Measurements from ENCODE around the gene SERPINA1. TPM values are rescaled to one million over a fixed set of nuclear protein-coding genes. Genes with fewer than 3 reads are reported as not detected.

Gene SERPINA1
- total RNA-seq, 2 donors from 2014 or later = 2.4 to 8.8 TPM

DNA sequence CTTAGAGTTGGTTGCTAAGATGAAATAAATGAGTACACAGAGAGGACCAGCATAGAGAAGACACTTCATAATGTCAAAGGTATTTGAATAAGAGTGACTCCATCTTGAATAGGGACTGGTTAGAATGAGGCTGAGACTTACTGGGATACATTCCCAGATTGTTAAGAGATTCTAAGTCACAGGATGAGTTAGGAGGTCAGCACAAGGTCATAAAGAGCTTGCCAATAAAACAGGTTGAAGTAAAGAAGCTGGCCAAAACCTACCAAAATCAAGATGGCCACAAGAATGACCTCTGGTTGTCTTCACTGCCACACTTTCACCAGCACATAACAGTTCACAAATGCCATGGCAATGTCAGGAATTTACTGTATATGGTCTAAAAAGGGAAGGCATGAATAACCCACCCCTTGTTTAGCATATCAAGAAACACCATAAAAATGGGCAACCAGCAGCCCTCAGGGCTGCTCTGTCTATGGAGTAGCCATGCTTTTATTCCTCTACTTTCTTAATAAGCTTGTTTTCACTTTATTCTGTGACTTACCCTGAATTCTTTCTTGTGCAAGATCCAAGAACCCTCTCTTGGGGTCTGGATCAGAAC is 8.3 kb upstream of the SERPINA1 start:
- H3K4me1 ChIP-seq = no peaks in the 10 kb centered on the region
- no peaks in the 10 kb centered on the region for H3K27me3 ChIP-seq
- DNase-seq (ENCODE audit: low spot score) = no peak
- H3K9me3 ChIP-seq = no peaks in the 10 kb centered on the region
- H3K36me3 ChIP-seq = no peaks in the 10 kb centered on the region
- no peak overlapping the region for H3K27ac ChIP-seq
- no peak overlapping the region for H3K4me3 ChIP-seq
- TF ChIP-seq CTCF (IDR thresholded peaks at IDR 0.05) = no peak

GRCh38 chr14:94395888-94396574 is 7.6 kb upstream of the SERPINA1 start:
- no peak for TF ChIP-seq CTCF (IDR thresholded peaks at IDR 0.05)
- Histone ChIP-seq H3K36me3 (no peaks in the 10 kb centered on the region), H3K27me3 (no peaks in the 10 kb centered on the region), H3K9me3 (no peaks in the 10 kb centered on the region), H3K4me3 (no peak overlapping the region), H3K4me1 (no peaks in the 10 kb centered on the region), H3K27ac (no peak overlapping the region)
- no peak for DNase-seq (ENCODE audit: low spot score)

DNA sequence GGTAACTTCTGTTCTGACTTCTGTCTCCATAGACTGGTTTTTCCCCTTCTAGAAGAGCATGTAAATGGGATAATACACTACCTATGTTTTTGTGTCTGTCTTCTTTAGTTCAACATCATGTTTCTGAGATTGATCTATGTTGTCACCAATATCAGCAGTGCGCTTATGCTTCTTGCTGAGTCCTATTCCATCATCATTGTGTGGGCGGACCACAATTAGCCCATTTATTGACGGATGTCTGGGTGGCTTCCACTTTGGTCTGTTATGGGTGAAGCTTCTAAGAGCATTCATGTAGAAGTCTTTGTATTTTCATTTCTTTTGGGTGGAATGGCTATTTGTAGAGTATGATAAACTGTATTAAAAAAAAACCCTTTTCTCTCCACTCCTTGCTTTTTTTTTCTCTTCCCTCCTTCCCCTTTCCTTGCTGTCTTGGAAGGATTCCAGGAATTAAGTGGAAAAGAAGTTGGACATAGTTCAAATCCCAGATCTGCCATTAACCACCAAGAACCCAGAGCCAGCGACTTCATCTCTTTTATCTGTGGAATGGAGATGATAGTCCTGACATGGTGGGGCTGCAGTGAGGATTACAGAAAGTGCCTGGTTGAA is 7.0 kb upstream of the SERPINA1 start:
- no peak overlapping the region for H3K27ac ChIP-seq
- H3K27me3 ChIP-seq = no peaks in the 10 kb centered on the region
- no peak for DNase-seq (ENCODE audit: low spot score)
- TF ChIP-seq CTCF (IDR thresholded peaks at IDR 0.05) = no peak
- H3K36me3 ChIP-seq = no peaks in the 10 kb centered on the region
- H3K4me1 ChIP-seq = no peaks in the 10 kb centered on the region
- no peaks in the 10 kb centered on the region for H3K9me3 ChIP-seq
- no peak overlapping the region for H3K4me3 ChIP-seq

DNA sequence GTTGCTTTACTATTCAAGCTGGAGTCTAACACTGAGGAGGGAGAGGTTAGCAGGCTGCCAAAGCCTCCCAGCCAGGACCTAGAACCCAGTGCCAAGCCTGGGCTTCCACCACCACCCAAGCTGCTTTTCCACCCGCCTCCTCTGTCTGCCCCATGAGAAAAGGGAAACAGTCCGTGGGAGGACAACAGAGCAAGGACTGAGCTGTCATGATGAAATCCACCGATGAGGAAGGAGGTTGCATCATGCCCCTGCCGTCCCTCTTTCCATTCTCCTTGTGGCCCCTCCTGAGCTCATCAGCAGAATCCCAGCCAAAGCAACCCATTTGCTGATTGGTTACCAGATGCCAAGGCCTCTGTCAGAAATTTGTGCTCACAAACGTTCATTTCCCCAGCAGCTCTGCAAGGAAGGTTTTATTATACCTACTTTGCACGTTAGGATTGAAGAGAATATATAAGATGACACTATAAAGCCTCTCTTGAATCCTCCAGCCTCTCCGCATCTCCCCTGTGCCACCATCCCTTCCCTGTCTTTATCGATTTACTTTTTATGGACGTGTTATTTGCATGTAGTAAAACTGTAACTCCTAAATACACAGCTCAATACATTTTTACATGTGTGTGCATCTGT is 6.3 kb upstream of the SERPINA1 start:
- Histone ChIP-seq H3K9me3 (no peaks in the 10 kb centered on the region), H3K27ac (no peak overlapping the region), H3K27me3 (no peaks in the 10 kb centered on the region), H3K4me1 (no peaks in the 10 kb centered on the region), H3K36me3 (no peaks in the 10 kb centered on the region), H3K4me3 (no peak overlapping the region)
- peak; percentile 76 for DNase-seq (ENCODE audit: low spot score)
- no peak for TF ChIP-seq CTCF (IDR thresholded peaks at IDR 0.05)

DNA sequence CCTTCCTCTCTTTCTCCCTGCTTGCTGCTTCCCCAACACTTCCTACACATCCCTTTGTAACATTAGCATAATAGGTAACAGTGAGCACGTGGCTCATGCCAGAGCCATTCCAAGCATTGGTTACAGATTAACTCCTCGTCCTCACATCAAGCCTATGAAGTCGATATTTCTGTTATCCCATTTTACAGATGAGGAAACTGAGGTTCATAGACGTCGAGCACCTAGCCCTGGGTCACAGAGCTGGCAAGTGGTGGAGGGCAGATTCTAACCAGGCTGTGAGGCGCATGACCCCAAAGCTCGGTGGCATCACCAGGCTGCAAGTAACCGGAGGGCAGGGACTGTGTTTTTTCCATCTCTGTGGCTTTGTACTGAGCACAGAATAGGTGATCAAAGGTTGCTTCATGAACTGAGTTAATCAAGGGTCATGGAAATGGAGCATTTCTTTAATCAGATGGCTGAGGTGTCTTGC is 5.7 kb upstream of the SERPINA1 start:
- no peak for DNase-seq (ENCODE audit: low spot score)
- Histone ChIP-seq H3K27me3 (no peaks in the 10 kb centered on the region), H3K4me1 (no peaks in the 10 kb centered on the region), H3K36me3 (no peaks in the 10 kb centered on the region), H3K4me3 (no peak overlapping the region), H3K27ac (no peak overlapping the region), H3K9me3 (no peaks in the 10 kb centered on the region)
- no peak for TF ChIP-seq CTCF (IDR thresholded peaks at IDR 0.05)
